Breast epithelium (tissue), 4 donors: ENCODE measurements around the gene IMMP2L. TPM values are rescaled to one million over a fixed set of nuclear protein-coding genes. Genes with fewer than 3 reads are reported as not detected.

Experiments used
- DNase-seq, 2 donors: peaks; one replicate each; pipeline ENCODE4 v3.0.0-alpha.2; 2019; ENCODE audit warnings: low spot score in 2 of 2
- H3K27ac ChIP-seq, 2 donors: fragments of 200-600 bp; sonication (generic) in 1 of 2; one replicate each; pipeline ENCODE4 v1.5.1; 2016 to 2019; ENCODE audit warnings: mild to moderate bottlenecking in 1 of 2
- H3K27me3 ChIP-seq, 2 donors: fragments of 200-600 bp; sonication (generic) in 1 of 2; one replicate each; pipeline versions ENCODE4 v1.5.1 to v1.6.0; 2017 to 2019; ENCODE audit warnings: control low read depth in 1 of 2, mild to moderate bottlenecking in 1 of 2
- H3K36me3 ChIP-seq: fragments of 200-600 bp; one replicate; pipeline ENCODE4 v1.5.1; 2019
- H3K4me1 ChIP-seq, 2 donors: fragments of 200-600 bp; sonication (generic); one replicate each; pipeline ENCODE4 v1.5.1; 2016 to 2019; ENCODE audit warnings: control low read depth in 1 of 2
- H3K4me3 ChIP-seq, 3 donors: fragments of 200-600 bp; sonication (generic); 1 replicate in 2 of 3; 2 replicates in 1 of 3; pipeline ENCODE4 v1.5.1; 2016 to 2019; ENCODE audit warnings: mild to moderate bottlenecking in 3 of 3, moderate library complexity in 2 of 3
- H3K9me3 ChIP-seq, 2 donors: fragments of 200-600 bp; sonication (generic) in 1 of 2; one replicate each; pipeline ENCODE4 v1.5.1; 2016 to 2019; ENCODE audit warnings: control low read depth in 1 of 2
- CTCF ChIP-seq, 3 donors: fragments of 450-650 bp; IDR thresholded peaks; one replicate each; pipeline ENCODE4 v1.5.1; 2016 to 2017; ENCODE audit warnings: antibody characterized with exemption in 3 of 3, mild to moderate bottlenecking in 3 of 3, moderate library complexity in 3 of 3
- POLR2A ChIP-seq: fragments of 450-650 bp; IDR thresholded peaks from one replicate; pipeline ENCODE4 v1.6.1; 2016; ENCODE audit warnings: antibody characterized with exemption, mild to moderate bottlenecking, moderate library complexity
- POLR2AphosphoS5 ChIP-seq, 3 donors: sonication (generic); formaldehyde crosslinking; IDR thresholded peaks; one replicate each; pipeline ENCODE4 v1.6.1; 2017; ENCODE audit warnings: antibody characterized with exemption in 3 of 3
- intact Hi-C: fragments of 100-400 bp; cut with DNase I; formaldehyde crosslinking; loops from one replicate; pipeline ENCODE4 v1.15.1; 2023; ENCODE audit warnings: low total_unique reads
- total RNA-seq, 3 donors: library from RNA; depleted of rRNA; stranded (reverse); fragments of >200 nt; gene quantifications; one replicate each; pipeline ENCODE4 v1.1.0, GENCODE V29; 2016

IMMP2L gene
- total RNA-seq, 3 donors from 2014 or later, result 19.8 to 39.7 (median 30.8) TPM

- Histone ChIP-seq H3K36me3 (no peaks in the 10 kb centered on the region), H3K9me3 (no peaks in the 10 kb centered on the region), H3K27ac (no peak overlapping the region), H3K27me3 (no peaks in the 10 kb centered on the region), H3K4me1 (no peaks in the 10 kb centered on the region), H3K4me3 (no peak overlapping the region)
- no peak for DNase-seq
- intact Hi-C loops, result no loop called here
- no peak for TF ChIP-seq POLR2AphosphoS5 (IDR thresholded peaks at IDR 0.05)
- no peak for TF ChIP-seq CTCF (IDR thresholded peaks at IDR 0.05)
- no peak for TF ChIP-seq POLR2A
Measured at GRCh38 chr7:110759069-110759468, 803.2 kb downstream of the IMMP2L start.

GRCh38 chr7:110754649-110755048 is 807.6 kb downstream of the IMMP2L start:
- no peaks in the 10 kb centered on the region for H3K36me3 ChIP-seq
- H3K27ac ChIP-seq, result no peak overlapping the region
- H3K27me3 ChIP-seq, result no peaks in the 10 kb centered on the region

GRCh38 chr7:110750931-110751605 is 811.2 kb downstream of the IMMP2L start:
- H3K27ac ChIP-seq, result no peak overlapping the region
- DNase-seq, result no peak
- H3K4me1 ChIP-seq, result no peaks in the 10 kb centered on the region
- no peaks in the 10 kb centered on the region for H3K27me3 ChIP-seq
- no peaks in the 10 kb centered on the region for H3K36me3 ChIP-seq
- H3K9me3 ChIP-seq, result peaks cover 15 to 22% of the 10 kb centered on the region in 2 donors
- intact Hi-C loops, result no loop called here
- TF ChIP-seq CTCF (IDR thresholded peaks at IDR 0.05) (no peak), POLR2A (no peak), POLR2AphosphoS5 (IDR thresholded peaks at IDR 0.05) (no peak)
- H3K4me3 ChIP-seq, result no peak overlapping the region

More at GRCh38 chr7:110754649-110755048, 807.6 kb downstream of the IMMP2L start:
- Histone ChIP-seq H3K4me3 (no peak overlapping the region), H3K9me3 (no peaks in the 10 kb centered on the region), H3K4me1 (no peaks in the 10 kb centered on the region)
- DNase-seq, result no peak
- intact Hi-C loops, result no loop called here
- TF ChIP-seq POLR2AphosphoS5 (IDR thresholded peaks at IDR 0.05) (no peak), POLR2A (no peak), CTCF (IDR thresholded peaks at IDR 0.05) (no peak)

GRCh38 chr7:110733221-110733620 is 829.1 kb downstream of the IMMP2L start:
- Histone ChIP-seq H3K36me3 (no peaks in the 10 kb centered on the region), H3K27me3 (no peaks in the 10 kb centered on the region), H3K4me1 (no peaks in the 10 kb centered on the region), H3K9me3 (peaks cover 0 to 4% of the 10 kb centered on the region in 2 donors), H3K27ac (no peak overlapping the region), H3K4me3 (no peak overlapping the region)
- DNase-seq, result no peak
- intact Hi-C loops, result no loop called here
- TF ChIP-seq CTCF (IDR thresholded peaks at IDR 0.05) (no peak), POLR2AphosphoS5 (IDR thresholded peaks at IDR 0.05) (no peak), POLR2A (no peak)

- no peaks in the 10 kb centered on the region for H3K27me3 ChIP-seq
- no peak overlapping the region for H3K4me3 ChIP-seq
- TF ChIP-seq CTCF (IDR thresholded peaks at IDR 0.05), result no peak
- no peak for TF ChIP-seq POLR2A
- TF ChIP-seq POLR2AphosphoS5 (IDR thresholded peaks at IDR 0.05), result no peak
- intact Hi-C loops, result no loop called here
- DNase-seq, result no peak
- H3K4me1 ChIP-seq, result no peaks in the 10 kb centered on the region
- no peaks in the 10 kb centered on the region for H3K9me3 ChIP-seq
- no peak overlapping the region for H3K27ac ChIP-seq
- H3K36me3 ChIP-seq, result no peaks in the 10 kb centered on the region
Measured at GRCh38 chr7:110724811-110725210, 837.5 kb downstream of the IMMP2L start.
